OCI-LY3 (cell line): ENCODE measurements around the gene F11R.

Experiments
- H2AFZ ChIP-seq: fragments of 200-600, 300-600 bp; shearing (Covaris generic); 2 replicates; pipeline ENCODE4 v1.6.0; 2014; ENCODE audit warnings: antibody characterized with exemption, low read depth, low read length
- H3K27ac ChIP-seq: fragments of 200-600, 300-600 bp; sonication (generic); 2 replicates; pipeline ENCODE4 v1.5.1; 2014; ENCODE audit warnings: mild to moderate bottlenecking, low read length, moderate library complexity, mixed read lengths
- H3K27me3 ChIP-seq: fragments of 200-600, 300-600 bp; sonication (generic); 2 replicates; pipeline ENCODE4 v1.6.1; 2014; ENCODE audit warnings: low read depth, low read length, mixed read lengths
- H3K36me3 ChIP-seq: fragments of 200-600, 300-600 bp; sonication (generic); replicated peaks from 2 replicates; pipeline ENCODE3; 2014; ENCODE audit warnings: low read depth, low read length, mixed read lengths
- H3K4me1 ChIP-seq: fragments of 300-600, 200-600 bp; sonication (generic); 2 replicates; pipeline ENCODE4 v1.6.1; 2014; ENCODE audit warnings: low read length, mixed read lengths
- H3K4me2 ChIP-seq: fragments of 200-600, 300-600 bp; sonication (generic); 2 replicates; pipeline ENCODE4 v1.6.1; 2014; ENCODE audit warnings: low read length, mixed read lengths
- H3K4me3 ChIP-seq: fragments of 300-600, 200-600 bp; sonication (generic); 2 replicates; pipeline ENCODE4 v1.5.1; 2014; ENCODE audit warnings: antibody characterized with exemption, mild to moderate bottlenecking, low read length, moderate library complexity
- H3K79me2 ChIP-seq: fragments of 300-600, 200-600 bp; shearing (Covaris generic); 2 replicates; pipeline ENCODE4 v1.6.1; 2014; ENCODE audit warnings: mild to moderate bottlenecking, low read length, mixed read lengths
- H3K9ac ChIP-seq: fragments of 300-600, 200-600 bp; shearing (Covaris generic); 2 replicates; pipeline ENCODE4 v1.6.0; 2014; ENCODE audit warnings: mild to moderate bottlenecking, low read length, moderate library complexity
- H3K9me3 ChIP-seq: fragments of 200-600, 300-600 bp; shearing (Covaris generic); 2 replicates; pipeline ENCODE4 v1.6.1; 2014; ENCODE audit warnings: low read length, mixed read lengths; ENCODE audit not compliant: insufficient read depth
- H4K20me1 ChIP-seq: fragments of 200-600, 300-600 bp; sonication (generic); 2 replicates; pipeline ENCODE4 v1.6.1; 2016; ENCODE audit warnings: low read length, mixed read lengths; ENCODE audit not compliant: insufficient read depth
- EZH2phosphoT487 ChIP-seq: fragments of 200-600 bp; shearing (Covaris generic); IDR thresholded peaks from 2 replicates; pipeline ENCODE4 v1.6.1; 2018; ENCODE audit warnings: antibody characterized with exemption, mixed run types, low read depth
- TF ChIP-seq, protein P1 (sequence below): fragments of 200-600, 300-600 bp; sonication (generic); IDR thresholded peaks from 2 replicates; pipeline ENCODE4 v1.5.1; 2014; ENCODE audit warnings: antibody characterized with exemption, low read length, low read depth

F11R gene

DNA sequence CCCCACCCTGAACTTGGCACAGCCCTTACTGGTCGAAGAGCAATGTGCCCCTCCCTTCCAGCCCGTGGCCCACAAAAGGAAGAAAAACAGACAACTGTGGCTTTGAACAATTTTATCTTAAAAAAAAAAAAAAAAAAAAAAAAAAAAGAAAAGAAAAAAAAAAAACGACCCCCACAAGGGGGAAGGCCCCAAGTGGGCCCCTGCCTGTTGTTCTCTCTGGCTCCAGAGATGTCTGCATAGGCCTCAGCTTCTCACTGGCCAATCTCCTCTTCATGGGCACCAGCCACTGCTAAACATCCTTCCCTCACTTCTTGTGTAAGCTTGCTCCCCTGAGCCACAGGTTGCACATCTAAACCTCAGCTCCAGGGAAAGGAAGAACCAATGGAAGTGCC, 18.2 kb upstream of the F11R start:
- Histone ChIP-seq H3K4me3 (no peak overlapping the region), H3K9ac (no peak overlapping the region), H2AFZ (no peak overlapping the region), H3K4me2 (no peak overlapping the region), H3K79me2 (peaks cover 11% of the 10 kb centered on the region), H3K9me3 (no peaks in the 10 kb centered on the region), H3K36me3 (peaks cover 41% of the 10 kb centered on the region), H3K4me1 (peaks cover 2% of the 10 kb centered on the region), H3K27me3 (no peaks in the 10 kb centered on the region), H3K27ac (no peak overlapping the region), H4K20me1 (peaks cover 8% of the 10 kb centered on the region; the same call in 1 of the 2 replicates)
- TF ChIP-seq, protein P1, sequence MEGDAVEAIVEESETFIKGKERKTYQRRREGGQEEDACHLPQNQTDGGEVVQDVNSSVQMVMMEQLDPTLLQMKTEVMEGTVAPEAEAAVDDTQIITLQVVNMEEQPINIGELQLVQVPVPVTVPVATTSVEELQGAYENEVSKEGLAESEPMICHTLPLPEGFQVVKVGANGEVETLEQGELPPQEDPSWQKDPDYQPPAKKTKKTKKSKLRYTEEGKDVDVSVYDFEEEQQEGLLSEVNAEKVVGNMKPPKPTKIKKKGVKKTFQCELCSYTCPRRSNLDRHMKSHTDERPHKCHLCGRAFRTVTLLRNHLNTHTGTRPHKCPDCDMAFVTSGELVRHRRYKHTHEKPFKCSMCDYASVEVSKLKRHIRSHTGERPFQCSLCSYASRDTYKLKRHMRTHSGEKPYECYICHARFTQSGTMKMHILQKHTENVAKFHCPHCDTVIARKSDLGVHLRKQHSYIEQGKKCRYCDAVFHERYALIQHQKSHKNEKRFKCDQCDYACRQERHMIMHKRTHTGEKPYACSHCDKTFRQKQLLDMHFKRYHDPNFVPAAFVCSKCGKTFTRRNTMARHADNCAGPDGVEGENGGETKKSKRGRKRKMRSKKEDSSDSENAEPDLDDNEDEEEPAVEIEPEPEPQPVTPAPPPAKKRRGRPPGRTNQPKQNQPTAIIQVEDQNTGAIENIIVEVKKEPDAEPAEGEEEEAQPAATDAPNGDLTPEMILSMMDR: no peak
- TF ChIP-seq EZH2phosphoT487: no peak

DNA sequence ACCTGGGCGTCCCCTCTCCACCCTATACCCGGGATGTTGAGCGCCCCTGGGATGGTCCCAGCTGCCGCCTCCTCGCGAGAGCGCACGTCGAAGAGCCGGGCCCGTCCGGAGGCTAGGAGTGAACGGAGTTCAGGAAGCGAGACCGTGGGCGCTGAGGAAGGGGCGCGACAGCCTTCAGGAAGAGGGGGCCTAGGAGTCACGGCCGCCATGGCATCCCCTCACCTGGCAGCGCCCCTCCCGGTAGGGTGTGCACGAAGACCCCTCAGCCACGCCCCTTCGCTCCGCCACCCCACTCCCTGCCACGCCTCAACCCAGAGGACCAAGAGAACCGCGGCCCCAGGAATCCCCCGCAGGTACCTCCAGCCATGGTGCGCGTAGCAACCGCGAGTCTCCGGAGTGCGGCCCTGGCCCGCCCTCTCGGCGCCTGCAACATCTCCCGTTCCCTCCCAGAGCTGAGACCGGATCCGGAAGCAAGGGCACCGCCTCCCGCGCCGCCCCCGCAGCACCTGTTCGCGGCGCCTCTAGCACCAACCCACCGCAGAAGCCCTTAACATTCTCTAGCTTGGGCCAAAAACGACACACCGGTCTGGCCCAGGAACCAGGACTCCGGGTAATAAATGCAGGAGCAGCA, 17.7 kb upstream of the F11R start, which contains the start of gene TSTD1:
TSS of gene TSTD1 (minus strand) at position 442 of the 631 bp plus-strand sequence. CDS start at position 367, 75 bp downstream.
- TF ChIP-seq, protein P1: no peak
- TF ChIP-seq EZH2phosphoT487: no peak
- Histone ChIP-seq H3K9ac (no peak within 1 kb of the TSS), H3K79me2 (peaks cover 7% of the 10 kb centered on the region; the same call in 1 of the 2 replicates), H4K20me1 (peaks cover 6% of the 10 kb centered on the region; the same call in 1 of the 2 replicates), H3K27ac (no peak within 1 kb of the TSS), H3K4me2 (no peak within 1 kb of the TSS), H3K4me1 (no peaks in the 10 kb centered on the region), H3K27me3 (no peaks in the 10 kb centered on the region), H3K4me3 (no peak within 1 kb of the TSS), H3K36me3 (peaks cover 41% of the 10 kb centered on the region), H3K9me3 (no peaks in the 10 kb centered on the region), H2AFZ (no peak within 1 kb of the TSS)

DNA sequence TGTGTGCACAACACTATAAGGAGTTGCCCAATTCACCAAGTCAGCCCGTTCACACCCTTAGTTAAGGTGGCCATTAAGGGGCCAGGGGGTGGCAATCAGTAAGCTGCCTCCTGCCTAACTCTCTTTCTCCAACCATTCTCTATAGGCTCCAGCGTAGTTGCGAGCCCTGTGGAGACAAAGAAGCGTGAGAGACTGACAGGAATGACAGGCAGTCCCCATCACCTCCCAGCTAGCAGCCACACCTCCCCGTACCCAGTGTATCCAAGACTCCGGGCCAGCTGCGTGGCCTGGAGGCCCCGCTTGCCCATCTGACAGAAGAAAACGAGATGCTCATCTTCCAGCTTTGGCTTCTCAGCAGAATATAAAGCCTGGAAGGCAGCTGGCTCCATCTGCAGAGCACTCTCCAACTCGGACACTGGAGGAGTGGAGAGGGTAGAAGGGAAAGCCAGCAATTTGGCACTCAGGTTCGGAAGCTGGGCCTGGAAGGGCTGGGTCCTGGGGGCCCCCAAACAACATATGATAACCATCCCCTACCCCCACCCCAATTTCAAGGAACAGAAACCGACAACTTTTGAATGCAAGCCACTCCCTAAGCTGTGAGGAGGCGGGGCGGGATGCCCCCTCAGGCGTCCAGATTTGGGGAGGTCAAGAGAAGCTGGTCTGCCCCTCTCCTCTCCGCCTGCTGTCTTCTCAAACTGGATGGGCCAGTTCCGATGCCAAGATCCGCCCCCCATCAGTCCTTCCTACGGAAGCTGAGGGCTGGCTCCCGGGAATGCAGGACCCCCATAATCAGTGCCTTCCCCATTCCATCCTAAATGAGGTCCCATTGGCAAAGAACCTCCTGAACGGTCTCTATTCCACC, 16.9 kb upstream of the F11R start:
- Histone ChIP-seq H3K4me1 (no peaks in the 10 kb centered on the region), H3K27ac (no peak overlapping the region), H4K20me1 (peaks cover 4% of the 10 kb centered on the region; the same call in 1 of the 2 replicates), H3K9me3 (no peaks in the 10 kb centered on the region), H3K9ac (no peak overlapping the region), H3K36me3 (peaks cover 37% of the 10 kb centered on the region), H2AFZ (no peak overlapping the region), H3K79me2 (no peaks in the 10 kb centered on the region), H3K4me2 (no peak overlapping the region), H3K27me3 (no peaks in the 10 kb centered on the region), H3K4me3 (no peak overlapping the region)
- TF ChIP-seq, protein P1: no peak
- TF ChIP-seq EZH2phosphoT487: no peak

DNA sequence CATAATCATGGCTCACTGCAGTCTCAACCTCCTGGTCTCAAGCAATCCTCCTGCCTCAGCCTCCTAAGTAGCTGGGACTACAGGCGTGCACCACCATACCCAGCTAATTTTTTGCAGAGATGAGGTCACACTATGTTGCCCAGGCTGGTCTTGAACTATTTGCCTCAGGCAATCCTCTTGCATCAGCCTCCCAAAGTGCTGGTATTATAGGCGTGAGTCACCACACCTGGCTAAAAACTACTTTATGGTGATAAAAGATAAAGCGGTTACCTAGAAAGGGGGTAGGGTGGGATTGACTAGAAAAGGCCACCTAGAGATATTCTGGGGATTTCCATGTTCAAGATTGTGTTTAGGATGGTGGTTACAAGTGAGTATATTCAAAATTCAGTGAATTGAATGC, 12.8 kb upstream of the F11R start:
- no peaks in the 10 kb centered on the region for H3K4me1 ChIP-seq
- no peak overlapping the region for H3K27ac ChIP-seq
- H3K9me3 ChIP-seq: no peaks in the 10 kb centered on the region
- no peaks in the 10 kb centered on the region for H3K27me3 ChIP-seq
- H2AFZ ChIP-seq: no peak overlapping the region
- no peaks in the 10 kb centered on the region for H3K79me2 ChIP-seq
- H3K4me3 ChIP-seq: no peak overlapping the region
- H3K36me3 ChIP-seq: peaks cover 7% of the 10 kb centered on the region
- TF ChIP-seq EZH2phosphoT487: no peak
- TF ChIP-seq, protein P1: no peak
- no peaks in the 10 kb centered on the region for H4K20me1 ChIP-seq
- no peak overlapping the region for H3K9ac ChIP-seq
- no peak overlapping the region for H3K4me2 ChIP-seq
